Fibroblast of skin of left quadriceps (primary cell): ENCODE measurements around the gene NCOA6.
"Not testable (repeated sequence)": the region's sequence is repeated elsewhere in the genome, so short reads cannot be mapped to it uniquely, and the experiment has no call there.

Source experiments
- DNase-seq, 2 experiments: peaks; one replicate each; pipeline ENCODE4 v3.0.0-alpha.2; 2013; ENCODE audit warnings: low read depth in 2 of 2

The NCOA6 gene

DNA sequence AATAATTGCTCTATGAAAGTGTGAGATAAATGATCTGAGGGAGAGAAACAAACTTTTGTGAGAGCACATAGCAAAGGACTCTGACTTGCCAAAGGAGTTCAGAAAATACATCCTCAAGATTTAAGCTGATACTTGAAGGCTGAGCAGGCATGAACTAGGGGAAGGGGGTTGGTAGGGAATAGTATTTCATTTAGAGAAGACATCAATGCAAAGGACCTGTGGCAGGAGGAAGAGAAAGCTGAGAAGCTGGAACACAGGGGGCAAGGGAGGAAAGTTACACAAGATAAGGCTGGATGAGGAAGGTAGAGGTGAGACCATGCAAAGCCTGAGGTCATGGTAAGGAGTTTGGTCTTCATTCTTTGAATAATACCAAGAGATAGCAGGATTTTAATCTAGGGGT lies 50.6 kb downstream of the NCOA6 start:
- DNase-seq: no peak

DNA sequence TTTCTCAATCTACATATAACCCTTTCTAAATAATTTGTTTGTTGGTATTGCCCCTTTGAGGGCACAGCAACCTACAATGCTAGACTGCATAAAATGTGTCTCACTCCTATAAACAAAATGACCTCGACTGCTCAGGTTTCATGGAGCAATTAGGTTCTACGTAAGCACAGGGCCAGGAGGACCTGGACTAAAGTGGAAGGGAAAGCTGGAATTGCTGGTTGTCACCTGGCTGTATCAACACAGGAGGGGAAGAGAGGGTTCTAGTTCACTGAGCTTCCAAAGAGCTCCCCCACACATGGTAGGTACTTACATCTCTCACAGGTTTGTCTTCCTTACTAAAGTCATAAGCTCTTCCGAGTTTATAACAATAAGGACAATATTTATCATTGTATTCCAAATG lies 51.0 kb downstream of the NCOA6 start:
- no peak for DNase-seq

DNA sequence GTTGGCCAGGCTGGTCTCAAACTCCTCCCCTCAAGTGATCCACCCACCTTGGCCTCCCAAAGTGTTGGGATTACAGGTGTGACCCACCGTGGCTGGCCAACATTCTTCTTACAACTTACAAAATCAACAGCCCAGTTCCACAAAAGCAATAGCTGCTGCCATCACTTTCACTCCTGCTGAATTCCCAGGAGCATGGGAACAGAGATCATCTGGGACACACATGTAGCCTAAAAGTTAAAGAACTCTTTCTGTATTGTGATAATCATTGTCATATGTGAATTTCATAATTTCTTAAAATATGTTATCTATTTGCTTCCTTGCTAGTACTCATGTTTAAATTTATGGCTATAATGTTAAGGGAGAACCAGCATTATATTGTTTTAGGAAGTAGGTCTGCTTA lies 51.7 kb downstream of the NCOA6 start:
- peak; percentile 55 to 57 for DNase-seq

DNA sequence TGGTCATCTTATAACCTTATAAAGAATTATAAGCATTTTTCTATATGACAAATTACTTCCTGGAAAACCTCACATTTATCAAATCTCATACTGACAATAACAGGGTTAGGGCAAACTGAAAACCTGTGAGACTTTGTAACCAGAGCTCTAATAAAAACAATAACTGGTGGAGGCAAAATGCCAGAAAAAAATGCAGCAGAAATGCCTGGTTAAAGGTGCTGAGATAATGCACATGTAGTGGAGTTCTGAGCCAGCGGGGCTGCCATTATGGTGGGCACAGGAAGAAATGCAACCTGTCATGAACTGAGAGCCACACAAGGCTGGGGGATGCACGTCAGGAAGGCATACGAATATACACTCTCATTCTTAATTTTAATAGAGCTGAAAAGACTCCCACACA lies 53.0 kb downstream of the NCOA6 start:
- no peak for DNase-seq

DNA sequence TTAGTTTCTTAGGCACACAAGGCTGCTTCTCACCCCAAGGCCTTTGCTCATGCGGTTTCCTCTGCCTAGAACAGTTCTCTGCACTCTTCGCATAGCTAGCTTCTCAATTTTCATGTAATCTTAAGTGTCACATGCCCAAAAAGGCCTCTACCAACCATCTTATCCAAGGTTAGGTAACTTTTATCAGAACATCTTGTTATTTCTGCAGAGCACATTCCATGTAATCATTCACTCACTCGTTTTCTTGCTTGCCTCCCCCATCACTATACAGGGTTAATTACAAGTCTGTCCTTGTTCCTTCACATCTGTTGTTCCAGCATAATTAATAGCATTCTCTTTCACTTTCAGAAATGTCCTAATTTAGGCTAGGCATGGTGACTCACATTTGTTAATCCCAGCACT lies 53.8 kb downstream of the NCOA6 start:
- DNase-seq: no peak

DNA sequence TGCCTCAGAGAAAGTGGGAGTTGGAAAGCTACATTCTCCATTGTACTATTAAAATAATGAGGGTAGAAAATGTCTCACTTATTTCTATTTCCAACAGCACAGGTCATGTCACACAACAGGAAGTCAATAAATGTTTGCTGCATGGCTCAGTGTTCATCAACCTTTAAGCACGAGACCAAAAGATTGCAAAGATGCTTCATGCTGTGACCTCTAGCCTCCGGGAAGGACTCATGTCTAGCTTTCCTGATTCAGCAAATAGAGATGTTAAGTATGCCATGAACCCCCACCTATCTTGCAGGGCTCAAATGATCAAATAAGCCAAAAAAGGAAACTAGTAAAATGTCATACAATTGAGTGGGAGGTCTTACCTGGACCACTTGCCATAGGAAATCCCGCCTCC lies 57.4 kb downstream of the NCOA6 start:
- DNase-seq: no peak

DNA sequence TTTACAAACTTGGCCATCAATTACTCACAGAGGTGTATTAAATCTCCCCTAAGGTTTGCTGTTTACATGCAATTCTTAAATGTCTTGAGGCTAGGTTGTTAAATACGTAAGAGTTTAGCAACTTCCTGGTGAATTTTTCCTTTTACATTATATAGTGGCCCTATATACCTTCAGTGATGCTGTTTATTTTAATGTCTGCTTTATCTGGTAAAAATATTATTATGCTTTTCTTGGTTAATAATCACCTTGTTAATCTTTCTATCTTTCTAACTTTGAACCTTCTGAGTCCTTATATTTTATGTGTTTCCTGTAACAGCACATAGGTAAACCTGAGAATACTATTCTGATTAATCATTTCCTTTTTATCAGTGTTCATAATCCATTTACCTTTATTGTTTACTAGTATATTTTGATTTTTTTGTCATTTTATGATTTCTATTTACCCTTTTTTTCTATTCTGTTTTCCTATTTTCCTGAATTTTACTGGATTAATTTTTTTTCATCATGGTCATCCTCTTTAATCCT lies 63.4 kb downstream of the NCOA6 start:
- DNase-seq: no peak

DNA sequence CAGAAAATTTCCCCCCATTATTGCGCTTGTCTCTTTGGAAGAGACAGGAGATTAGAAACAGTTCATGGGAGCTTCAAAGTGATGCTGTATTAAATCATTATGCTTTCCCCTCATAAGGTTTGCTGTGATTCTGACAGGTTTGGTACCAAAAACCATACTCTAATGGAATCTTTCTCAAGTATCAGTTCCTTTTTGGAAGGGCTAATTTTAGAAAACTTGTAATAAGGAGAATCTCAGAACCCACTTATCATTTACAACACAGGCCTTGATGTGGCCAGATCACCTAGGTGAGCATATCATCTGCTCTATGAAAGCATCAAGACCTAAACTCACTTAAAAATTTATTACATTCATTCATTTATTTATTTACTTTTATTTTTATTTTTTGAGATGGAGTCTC lies 70.1 kb downstream of the NCOA6 start:
- no peak for DNase-seq

DNA sequence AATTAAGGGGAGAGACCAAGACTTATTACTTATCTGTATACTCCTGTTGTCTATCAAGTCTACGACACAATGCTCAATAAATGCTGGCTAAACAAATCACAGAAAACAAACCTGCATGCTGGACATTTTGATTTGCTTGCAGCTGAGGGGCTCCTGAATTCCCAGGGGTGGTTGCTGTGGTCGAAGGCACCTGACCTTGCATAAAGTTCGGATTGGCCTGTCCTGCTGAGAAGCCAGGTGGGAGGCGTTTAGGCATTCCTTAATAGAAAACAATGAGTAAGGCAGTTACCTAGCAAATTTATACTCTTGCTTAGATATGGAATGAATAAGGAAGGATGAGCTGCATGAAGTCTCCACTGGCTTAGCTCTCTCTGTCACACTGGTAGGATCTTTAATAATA lies 70.8 kb downstream of the NCOA6 start:
- DNase-seq: no peak

DNA sequence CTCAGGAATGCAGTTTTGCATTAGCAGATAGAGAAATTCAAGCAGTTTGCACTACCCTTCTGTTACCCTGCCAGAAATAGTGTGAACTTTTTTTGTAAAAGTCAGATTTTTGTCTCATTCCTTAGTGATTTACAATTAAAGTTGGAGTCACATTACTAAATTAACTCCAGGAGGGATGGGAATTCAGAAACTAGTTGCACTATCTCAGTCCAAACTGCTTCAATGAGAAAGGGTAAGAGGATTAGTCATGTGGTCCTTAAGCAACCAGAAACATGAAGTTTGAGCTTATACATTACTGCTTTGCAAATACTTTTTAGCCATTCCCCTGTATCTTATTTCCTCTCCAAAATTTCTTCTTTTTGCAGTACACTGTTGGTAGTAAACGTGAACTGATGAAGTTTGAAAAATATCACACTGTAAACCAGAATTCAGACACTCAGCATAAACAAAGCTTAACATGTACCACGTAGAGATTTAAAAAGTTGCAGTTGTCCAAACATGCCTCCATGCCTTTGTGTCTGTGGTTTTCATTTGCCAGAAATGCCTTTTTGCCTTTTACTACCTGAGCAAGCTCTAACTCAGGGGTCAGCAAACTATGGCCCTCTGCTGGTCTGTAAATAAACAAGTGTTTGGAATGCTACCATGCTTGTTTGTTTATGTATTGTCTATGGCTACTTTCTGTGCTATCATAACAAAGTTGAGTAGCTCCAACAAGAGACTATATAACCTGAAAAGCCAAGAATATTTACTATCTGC lies 71.6 kb downstream of the NCOA6 start:
- peak; percentile 57 to 62 for DNase-seq

DNA sequence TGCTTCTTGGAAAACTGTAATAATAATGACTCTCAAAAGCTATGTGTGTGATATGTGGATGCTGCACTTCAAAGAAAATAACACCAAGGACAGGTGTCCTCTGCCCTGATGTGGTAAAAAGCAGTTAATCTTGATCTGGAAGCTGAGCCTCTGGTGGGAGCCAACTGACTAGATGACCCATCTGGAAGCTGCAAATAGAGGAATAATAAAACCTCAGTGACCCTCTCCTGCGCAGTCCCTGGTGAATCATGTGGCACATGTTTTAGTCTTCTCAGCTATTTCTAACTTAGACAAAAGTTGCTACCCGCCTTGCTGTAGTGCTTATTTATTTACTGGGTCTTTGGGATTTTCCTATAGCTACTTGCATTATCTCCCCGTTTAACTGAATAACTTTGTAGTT lies 74.0 kb downstream of the NCOA6 start:
- no peak for DNase-seq

DNA sequence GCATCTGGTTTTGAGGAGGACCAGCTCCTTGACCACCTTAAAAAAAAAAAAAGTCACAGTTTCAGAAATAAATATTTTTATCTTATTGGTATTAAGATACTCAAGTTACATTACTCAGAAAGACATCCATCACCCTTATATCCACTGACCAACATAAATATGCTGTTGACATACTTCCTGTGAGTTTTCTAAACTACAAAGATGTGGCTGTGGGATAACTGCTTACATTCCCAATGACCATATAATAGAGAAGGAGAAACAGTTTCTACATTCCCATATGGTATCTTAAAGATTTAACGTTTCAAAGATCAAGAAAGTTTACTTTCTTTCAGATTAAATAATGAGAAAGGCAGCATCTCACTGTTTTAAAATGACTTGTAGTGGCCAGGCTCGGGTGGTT lies 75.0 kb downstream of the NCOA6 start:
- no peak for DNase-seq

DNA sequence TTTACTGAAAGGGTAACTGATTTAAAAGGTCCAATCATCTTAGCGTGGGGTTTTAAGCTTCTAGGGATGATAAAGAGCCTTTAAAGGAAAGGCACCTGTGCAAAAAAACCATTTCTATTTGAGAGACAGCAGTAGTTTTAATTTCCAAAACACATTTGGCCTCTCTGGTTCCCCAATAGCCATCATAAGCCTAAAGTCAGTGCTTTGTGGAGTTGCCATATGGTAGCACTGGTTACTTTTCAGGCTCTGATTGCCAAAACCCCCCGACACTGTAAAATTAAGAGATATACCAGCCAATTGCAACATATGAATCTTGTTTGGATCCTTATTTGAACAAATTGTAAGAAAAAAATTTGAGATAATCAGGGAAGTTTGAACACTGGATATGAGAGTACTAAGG lies 76.7 kb downstream of the NCOA6 start:
- DNase-seq: no peak

DNA sequence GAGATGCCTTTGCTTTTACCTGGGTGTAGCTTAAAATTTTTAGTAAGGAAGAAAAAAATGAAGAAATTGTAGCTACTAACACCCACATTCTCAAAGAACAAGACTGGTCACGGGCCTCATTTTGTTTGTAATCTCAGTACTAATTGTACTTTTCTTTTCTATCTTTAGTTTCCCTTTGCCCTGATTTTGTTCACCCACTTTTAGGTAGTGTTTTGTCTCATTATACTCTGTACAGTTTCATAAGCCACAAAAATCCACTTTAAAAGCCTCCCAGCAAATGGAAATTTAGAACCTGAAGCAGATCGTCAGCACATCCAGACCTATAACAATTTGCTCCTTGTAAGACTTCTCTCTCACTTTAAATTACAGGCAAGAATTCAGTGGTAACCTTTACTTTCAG lies 78.0 kb downstream of the NCOA6 start:
- no peak for DNase-seq

DNA sequence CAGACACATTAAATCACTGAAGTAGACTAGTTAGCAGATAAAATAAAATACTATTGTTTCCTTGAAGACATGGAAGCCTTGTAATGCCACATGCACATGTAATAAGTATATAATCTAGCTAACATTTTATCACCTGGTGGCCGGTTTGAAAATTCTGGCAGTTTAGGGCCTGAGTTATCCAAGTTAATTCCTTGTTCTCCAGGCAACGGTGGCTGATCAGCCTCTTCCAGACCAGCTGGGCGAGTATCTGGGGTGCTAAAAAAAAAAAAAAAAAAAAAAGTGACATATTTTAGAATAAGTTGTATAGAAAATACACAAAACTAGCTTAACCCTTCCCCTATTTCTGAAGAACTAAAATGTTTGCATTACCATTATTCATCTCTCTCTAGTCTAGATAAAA lies 78.8 kb downstream of the NCOA6 start:
- DNase-seq: no peak

DNA sequence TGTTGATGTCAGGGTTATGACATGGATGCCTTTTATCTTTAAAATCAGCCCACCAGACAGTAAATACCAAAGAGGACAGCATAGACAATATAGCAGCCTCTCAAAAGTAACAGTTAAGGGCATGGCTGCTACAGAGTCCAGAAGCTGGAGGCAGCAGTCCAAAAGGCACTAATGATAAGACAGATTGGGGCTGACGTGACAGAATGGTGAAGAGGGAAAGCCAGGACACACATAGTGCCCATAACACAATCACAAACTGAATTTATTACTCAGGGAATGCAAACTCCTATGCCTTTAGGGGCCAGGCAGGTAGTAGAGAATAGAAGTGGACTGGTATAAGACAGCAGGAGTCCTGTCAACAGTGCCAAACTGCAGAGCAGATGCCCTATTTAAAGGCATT lies 80.6 kb downstream of the NCOA6 start:
- no peak for DNase-seq

DNA sequence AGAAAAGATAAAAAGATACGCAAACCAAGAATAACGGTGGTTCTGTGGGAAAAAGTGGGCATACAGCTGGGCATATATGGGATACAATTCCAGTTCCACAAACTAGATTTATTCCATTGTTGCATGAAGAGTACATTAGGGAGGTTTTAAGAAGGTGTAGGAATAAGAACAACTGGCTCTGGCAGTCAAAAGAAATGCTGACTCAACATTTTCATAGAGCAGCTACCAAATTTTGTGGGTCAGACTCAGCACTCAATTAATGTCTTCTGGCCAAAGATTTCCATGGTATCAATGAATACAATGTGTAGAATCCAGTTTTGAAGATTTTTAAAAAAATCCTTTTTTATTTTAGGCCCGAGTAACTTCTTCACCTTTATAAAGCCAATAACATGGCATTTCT lies 81.1 kb downstream of the NCOA6 start:
- DNase-seq: no peak

DNA sequence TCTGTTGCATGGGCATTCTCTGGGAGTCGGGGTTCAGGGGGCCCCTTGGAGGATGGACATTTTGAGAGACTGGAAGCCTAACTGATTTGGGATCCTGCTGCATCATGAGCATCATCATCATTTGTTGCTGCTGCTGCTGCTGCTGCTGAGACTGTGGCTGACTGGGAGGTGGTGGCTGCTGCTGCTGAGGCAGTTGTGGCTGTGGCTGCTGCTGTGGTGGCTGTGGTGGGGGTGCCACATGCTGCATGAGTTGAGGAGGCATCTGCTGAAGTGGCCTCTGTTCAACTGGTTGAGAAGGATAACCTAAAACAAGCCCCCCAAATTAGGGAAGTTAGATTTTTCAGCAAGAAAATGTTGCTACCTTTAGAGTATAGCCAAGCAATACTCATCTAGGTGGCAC lies 82.4 kb downstream of the NCOA6 start:
- no peak for DNase-seq

DNA sequence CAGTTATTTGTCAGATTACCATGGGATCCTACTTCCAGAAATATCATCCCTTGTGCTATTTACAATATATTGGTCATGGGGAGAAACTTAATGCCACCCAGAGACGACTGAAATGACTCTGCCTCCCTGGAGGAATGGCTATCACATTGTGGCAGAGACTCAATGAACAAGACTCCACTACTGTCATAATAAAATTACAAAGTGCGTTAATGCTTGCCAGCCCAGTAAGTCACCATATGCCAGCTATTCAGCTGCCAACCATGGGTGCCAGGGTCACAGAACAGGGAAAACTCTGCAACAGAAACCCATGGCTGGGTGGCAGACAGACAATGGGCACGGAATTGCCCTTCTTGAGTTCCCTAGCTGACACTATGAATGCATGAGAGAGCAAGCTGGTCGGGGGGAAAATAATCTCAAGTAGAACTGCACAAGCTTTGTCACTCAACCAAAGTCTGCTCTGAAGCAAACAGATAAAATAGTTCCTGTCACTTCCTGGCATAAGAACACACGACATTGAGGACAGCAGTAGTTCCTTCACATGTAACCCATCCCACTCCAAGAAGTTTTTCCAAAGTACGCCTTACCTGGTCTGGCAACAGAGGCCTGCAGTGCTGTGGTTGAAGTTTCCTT lies 89.2 kb downstream of the NCOA6 start:
- no peak for DNase-seq

DNA sequence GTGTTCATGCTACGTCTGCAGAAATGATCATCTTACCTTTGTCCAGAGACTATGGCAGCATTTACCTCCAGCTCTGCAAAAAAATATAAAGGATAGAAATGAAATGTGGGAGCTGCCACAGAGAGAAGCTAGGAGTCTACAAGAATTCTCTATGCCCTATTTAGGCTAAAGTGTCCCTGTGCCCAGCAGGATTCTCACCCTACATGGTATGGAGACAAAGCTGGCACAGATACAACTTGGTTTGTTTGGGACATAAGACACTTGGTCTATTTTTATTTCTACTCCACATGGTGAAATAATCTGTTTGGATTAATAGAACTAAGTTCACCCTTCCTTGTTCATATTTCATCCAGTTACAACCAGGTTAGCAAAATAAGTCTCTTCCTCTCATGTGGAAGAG lies 92.9 kb downstream of the NCOA6 start:
- DNase-seq: no peak

DNA sequence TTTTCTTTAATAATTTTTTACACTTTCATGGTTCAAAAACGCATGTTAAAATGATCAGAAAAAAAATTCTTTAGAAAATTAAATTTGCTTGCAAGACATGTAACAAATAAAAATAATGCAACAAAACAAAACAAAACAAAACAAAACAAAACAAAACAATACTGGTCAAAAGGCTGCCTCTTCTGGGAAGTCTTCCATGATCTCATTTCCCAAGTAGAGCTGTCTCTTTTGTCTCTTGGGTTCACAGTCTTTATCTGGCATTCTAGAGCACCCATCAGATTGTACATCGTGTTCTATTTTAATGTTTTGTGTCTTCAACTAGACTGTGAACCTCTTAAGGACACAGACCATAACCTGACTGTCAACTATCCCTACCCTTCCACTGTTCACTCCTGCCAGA lies 96.0 kb downstream of the NCOA6 start:
- DNase-seq: no peak

DNA sequence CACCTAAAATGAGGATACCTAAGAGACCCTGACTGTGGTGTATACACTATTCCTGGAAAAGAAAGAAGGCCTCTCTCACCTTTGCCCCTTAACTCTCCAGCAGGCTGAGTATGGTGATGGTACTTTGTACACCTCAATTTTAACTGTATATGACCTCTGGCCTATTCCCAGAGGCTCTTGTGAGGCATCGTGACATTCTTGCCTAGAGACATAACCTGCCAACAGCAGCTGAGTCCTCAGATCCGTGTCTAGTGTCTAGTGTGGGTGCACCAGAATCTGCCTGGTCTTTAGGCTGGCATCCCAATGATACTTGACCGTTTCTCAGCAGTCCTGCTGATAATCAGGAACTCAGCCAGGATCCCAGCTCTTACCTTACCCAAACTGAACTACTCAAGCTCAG lies 101.3 kb downstream of the NCOA6 start:
- no peak for DNase-seq

DNA sequence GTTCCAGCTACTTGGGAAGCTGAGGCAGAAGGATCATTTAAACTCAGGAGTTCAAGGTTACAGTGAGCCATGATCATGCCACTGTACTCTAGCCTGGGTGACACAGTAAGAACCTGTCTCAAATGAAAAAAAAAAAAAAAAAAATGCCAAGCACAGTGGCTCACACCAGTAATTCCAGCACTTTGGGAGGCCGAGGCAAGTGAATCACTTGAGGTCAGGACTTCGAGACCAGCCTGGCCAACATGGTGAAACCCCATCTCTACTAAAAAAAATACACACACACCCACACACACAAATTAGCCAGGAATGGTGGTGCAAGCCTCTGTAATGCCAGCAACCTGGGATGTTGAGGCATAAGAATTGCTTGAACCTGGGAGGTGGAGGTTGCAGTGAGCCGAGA lies 102.9 kb downstream of the NCOA6 start:
- not testable (repeated sequence) for DNase-seq

DNA sequence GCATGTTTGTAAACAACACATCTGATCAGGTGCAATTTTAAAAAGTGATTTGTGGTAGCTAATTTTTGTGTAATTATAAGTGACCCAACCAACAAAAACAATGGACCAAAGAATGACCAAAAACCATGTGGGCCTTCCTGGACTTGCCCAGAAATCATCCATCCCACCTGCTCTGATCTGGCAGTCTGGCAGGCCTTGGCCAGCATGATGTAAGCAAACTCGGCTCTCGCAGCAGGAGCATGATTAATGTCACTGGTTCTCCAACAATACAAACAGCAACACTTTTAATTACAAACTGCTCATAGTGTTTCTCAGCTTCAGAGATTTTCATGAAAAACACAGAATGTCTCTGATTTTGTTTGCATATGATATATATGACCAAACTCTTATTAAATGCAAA lies 105.2 kb downstream of the NCOA6 start:
- no peak for DNase-seq
